Skin of body (tissue), 2 donors: Measurements from ENCODE around the gene KRTAP5-11. TPM values are rescaled to one million over a fixed set of nuclear protein-coding genes. Genes with fewer than 3 reads are reported as not detected.
"Not testable (repeated sequence)": the region's sequence is repeated elsewhere in the genome, so short reads cannot be mapped to it uniquely, and the experiment has no call there.

Source experiments
- DNase-seq: peaks from one replicate; lab custom pipeline; 2025; lab: John Stamatoyannopoulos, UW
- total RNA-seq: library from RNA; depleted of rRNA; stranded (reverse); fragments of >200 nt; gene quantifications from one replicate; pipeline ENCODE4 v1.2.3, GENCODE V29; 2014

KRTAP5-11 gene, protein sequence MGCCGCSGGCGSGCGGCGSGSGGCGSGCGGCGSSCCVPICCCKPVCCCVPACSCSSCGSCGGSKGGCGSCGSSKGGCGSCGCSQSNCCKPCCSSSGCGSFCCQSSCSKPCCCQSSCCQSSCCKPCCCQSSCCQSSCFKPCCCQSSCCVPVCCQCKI
- 2.2 TPM for total RNA-seq

DNA sequence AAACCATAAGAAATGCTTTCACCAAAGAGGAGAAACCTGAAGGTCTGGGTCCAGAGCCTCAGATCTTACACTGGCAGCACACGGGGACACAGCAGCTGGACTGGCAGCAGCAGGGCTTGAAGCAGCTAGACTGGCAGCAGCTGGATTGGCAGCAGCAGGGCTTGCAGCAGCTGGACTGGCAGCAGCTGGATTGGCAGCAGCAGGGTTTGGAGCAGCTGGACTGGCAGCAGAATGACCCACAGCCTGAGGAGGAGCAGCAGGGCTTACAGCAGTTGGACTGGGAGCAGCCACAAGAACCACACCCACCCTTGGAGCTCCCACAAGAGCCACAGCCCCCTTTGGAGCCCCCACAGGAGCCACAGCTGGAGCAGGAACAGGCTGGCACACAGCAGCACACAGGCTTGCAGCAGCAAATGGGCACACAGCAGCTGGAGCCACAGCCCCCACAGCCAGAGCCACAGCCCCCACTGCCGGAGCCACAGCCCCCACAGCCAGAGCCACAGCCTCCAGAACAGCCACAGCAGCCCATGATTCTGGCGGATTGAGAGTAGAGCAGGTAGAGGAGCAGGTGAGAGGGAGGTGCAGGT is at the start of gene KRTAP5-11:
TSS of gene KRTAP5-11 (minus strand) at position 567 of the 587 bp plus-strand sequence. CDS start at position 529, 38 bp downstream.
- no peak for DNase-seq

DNA sequence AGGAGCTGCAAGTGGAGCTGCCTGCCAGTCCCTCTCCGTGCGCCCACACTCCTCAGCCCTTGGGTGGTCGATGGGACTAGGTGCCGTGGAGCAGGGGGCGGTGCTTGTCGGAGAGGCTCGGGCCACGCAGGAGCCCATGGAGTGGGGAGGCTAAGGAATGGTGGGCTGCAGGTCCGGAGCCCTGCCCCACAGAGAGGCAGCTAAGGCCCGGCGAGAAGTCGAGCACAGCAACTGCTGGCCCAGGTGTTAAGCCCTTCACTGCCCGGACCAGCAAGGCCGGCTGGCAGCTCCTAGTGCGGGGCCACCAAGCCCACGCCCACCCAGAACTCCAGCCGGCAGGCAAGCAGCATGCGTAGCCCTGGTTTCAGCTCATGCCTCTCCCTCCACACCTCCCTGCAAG is 48.9 kb upstream of the KRTAP5-11 start:
- DNase-seq = not testable (repeated sequence)

DNA sequence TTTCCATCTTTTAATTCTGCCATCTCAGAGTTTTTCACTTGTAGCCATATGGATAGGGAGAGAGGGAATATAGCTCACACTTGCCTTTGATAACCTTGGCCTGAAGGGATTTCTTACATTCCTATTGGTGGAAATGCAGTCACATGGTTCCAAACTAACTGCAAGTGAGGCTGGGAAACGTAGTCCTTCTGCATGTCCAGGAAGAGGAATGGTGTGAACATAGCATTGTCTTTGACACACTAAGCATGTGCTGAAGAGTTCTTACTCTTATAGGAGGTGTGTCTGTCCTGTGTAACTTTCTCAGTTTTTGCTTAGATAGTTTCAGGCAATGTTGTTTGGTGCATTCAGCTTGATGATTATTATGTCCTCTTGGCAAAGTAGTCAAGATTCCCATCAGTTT is 47.4 kb upstream of the KRTAP5-11 start:
- not testable (repeated sequence) for DNase-seq

DNA sequence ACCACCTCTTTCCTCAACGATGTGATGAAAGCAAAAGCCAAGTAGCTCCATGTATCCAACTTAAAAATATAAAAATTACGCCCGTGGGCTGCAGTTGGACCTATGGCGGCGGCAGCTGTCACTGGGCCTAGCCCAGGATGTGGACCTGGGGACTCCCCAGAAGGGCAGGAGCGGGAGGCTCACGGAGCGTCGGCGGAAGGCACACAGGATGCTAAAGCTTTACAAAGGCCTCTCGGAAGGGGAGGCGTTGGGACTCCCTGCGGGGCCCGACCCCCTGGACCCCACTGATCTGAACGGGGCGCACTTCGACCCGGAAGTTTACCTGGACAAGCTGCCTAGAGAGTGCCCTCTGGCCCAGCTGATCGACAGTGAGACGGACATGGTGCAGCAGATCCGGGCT is 46.3 kb upstream of the KRTAP5-11 start:
- not testable (repeated sequence) for DNase-seq

DNA sequence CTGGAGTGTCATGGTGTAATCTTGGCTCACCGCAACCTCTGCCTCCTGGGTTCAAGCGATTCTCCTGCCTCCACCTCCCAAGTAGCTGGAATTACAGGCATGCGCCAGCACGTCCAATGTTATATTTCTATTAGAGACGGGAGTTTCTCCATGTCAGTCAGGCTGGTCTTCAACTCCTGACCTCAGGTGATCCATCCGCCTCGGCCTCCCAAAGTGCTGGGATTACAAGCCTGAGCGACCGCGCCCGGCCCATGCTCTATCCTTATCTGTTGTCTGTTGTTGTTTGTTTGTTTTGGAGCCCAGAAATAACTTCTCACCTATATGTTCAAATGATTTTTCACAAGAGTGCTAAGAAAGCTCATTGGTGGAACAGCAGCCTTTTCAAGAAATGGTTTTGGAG is 40.6 kb upstream of the KRTAP5-11 start:
- not testable (repeated sequence) for DNase-seq

DNA sequence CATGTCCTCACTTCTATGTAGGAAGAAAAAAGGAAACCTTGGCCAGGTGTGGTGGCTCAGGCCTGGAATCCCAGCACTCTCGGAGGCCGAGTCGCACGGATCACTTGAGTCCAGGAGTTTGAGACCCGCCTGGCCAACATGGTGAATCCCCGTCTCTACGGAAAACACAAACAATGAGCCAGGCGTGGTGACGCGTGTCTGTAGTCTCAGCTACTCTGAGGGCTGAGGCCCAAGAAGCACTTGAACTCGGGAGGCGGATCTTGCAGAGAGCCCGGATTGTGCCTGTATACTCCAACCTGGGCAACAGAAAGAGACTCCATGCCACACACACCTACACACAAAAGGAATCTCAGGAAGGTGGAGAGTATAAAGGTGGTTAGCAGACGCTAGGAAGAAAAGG is 39.9 kb upstream of the KRTAP5-11 start:
- not testable (repeated sequence) for DNase-seq

DNA sequence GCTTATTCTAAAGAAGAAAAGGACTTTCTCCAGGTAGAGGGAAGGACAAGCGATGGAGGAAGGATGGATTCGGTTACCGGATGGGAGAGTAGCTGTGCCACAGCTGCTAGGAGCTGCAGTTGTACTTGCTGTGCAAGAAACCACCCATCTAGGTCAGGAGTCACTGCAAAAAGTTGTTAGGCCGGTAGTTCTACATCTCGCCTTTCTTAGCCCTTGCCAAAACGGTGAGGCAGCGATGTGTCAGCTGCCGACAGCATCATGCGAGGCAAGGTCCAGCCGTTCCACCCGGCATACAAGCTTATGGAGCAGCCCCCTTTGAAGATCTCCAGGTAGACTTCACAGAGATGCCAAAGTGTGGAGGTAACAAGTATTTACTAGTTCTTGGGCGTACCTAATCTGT is 32.3 kb upstream of the KRTAP5-11 start:
- DNase-seq = not testable (repeated sequence)

DNA sequence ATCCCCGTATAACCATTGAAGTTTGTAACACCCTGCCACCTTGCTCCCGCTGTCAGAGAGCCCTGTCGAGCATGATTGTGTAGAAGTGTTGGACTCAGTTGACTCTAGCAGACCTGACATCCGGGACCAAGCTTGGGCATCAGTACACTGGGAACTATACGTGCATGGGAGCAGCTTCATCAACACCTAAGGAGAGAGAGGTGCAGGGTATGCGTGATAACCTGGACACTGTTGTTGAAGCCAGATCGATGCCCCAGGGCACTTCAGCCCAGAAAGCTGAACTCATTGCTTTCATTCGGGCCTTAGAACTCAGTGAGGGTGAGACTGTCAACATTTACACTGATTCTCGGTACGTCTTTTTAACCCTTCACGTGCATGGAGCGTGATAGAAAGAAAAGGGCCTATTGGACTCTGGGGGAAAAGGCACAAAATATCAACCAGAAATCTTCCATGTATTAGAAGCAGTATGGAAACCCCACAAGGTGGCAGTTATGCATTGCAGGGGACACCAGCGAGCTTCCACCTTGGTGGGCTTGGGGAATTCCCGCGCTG is 31.8 kb upstream of the KRTAP5-11 start:
- DNase-seq = not testable (repeated sequence)

DNA sequence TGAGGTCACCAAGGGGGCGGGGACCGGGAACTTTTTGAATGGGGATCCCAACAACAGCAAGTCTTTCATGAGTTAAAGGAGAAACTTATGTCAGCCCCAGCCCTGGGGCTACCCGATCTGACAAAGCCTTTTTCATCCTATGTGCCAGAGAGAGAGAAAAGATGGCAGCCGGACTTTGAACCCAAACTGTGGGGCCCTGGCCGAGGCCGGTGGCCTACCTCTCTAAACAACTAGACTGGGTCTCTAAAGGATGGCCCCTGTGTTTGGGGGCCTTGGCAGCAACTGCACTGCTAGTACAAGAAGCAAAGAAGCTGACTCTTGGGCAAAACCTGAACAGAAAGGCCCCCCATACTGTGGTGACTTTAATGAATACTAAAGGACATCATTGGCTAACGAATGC is 31.3 kb upstream of the KRTAP5-11 start:
- DNase-seq = not testable (repeated sequence)

DNA sequence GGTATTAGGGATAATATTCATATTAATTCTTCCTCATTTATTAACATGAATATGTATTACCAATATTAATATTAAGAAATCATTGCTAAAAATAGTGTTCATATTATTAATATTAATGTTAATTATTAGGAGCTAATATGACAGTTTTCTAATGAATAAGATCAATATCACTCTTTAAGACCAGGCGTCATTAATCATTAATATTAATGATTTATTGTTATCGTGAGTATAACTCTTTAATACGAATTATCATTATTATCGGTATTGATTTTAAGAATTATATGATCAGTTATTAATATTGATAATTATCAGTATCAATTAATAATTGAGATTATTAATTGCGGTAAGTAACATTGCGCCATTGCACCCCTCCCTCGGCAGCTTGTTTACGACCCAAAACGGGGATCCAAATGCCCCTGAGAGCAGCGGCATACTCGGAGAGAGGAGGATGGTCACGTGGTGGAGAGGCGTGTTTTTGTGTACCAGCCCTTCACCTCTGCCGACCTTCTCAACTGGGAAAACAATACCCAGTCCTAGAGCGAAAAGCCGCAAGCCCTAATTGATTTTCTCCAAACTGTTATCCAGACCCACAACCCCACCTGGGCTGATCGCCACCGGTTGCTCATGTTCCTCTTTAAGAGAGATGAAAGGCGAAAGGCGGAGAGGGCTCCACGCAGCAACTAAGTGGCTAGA is 28.7 kb upstream of the KRTAP5-11 start:
- not testable (repeated sequence) for DNase-seq

DNA sequence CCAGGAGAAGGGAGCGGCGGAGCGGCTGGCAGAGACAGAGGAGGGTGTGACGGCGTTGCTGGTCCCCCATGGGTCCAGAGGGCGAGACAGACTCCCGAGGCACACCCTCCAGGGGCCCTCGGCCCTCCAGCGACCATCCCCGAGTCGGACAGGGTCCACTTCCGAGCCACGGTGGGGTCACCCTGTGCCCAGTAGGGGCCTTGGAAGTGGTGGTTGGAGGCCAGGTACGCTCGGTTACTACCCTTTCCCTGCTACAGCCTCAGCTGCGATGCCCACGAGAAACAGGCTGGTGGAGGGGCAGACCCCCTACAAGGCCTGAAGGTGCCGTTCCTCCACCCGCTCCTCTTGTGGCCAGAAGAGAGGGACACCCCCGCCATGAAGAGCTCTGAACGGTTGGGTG is 25.6 kb upstream of the KRTAP5-11 start:
- not testable (repeated sequence) for DNase-seq

DNA sequence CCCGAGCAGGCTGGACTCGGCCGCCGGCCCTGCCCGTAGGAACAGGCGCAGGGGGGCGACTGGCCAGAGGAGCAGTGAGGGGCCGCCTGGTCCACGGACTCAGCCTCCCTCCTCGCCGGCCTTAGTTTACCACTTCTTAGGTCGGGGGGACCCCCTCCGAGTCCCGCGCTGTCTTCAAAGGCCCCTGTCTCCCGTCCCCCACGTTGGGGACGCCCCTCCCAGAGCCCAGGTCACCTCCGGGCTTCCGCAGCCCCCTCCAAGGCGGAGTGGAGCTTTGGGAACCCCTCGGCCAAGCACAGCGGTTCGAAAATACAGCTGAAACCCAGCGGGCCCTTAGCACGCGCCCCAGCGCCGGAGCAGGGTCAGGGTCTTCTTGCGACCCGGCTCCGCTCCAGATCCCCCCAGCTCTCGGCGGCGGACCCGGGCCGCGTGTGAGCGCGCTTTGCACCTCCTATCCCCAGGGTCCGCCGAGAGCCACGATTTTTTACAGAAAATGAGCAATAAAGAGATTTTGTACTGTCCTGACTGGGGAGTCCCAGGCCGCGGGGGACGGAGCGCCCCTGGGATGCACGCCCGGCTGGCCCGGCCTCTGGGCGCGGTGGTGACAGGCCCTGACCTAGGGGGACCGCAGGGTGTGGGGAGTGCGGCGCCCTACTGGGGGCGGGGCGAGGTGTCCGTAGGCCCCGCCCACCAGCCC is 25.0 kb upstream of the KRTAP5-11 start:
- DNase-seq = not testable (repeated sequence)

DNA sequence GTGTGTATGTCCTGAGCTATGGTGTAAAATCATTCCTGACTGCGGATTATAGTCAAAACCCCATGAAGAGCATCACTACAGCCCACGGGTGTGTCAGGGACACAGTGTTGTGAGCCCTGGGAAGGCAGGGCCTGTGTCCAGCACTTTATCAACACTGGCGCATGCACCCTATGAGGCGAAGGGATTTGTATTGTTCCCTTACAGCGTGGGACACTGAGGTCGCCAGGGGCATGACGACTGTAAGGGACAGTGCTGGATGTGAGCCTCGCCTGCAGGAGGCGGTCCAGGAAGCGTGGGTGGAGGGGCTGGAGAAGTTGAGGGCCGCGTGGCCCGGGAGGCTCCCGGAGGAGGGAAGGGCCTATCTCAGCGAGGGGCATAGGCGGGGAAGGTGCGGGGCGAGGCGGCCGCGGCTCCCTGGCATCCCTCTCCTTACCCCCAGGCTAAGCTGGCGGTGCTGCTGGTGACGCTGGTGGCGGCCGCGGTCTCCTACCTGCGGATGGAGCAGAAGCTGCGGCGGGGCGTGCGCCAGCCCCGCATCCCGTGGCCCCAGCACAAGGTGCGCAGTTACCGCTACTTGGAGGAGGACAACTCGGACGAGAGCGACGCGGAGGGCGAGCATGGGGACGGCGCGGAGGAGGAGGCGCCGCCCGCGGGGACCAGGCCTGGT is 24.3 kb upstream of the KRTAP5-11 start:
- DNase-seq = not testable (repeated sequence)

DNA sequence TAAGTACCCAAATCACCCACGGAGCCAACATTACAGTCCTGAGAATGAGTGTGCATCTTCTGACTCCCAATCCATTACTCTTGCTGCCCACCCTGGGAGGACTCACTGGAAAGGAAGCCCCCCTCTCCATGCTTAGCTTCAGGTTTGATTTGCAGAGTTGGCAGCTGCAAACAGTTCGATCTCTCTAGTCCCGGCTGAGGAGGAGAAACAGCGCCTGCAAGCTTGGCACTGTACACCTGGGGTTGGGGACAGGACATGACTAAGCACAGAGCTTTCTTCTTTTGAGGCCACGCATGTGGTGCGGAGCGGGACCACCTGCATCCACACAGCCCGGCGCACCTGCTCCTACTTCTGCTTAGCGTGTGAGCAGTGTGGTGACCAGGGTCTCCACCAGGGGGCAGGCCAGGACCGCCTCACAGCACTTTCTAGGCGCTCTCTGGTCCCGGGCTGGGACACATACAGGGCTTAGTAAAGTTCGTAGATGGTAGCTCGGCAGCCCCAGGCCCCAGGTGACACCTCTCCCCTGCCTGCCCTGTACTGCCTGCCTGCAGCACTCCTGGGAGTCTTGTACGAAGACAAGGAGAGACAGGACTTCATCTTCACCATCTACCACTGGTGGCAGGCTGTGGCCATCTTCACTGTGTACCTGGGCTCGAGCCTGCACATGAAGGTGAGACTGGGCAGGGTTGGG is 22.3 kb upstream of the KRTAP5-11 start:
- not testable (repeated sequence) for DNase-seq

DNA sequence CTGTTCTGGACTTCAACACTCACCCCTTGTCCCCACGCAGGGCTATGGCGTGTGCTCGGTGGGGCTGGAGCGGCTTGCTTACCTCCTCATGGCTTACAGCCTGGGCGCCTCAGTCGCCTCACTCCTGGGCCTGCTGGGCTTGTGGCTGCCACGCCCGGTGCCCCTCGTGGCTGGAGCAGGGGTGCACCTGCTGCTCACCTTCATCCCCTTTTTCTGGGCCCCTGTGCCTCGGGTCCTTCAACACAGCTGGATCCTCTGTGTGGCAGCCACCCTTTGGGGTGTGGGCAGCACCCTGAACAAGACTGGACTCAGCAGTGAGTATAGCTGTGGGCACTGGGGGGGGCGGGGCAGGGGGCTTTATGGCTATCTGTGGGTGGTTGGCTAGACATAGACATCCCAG is 20.5 kb upstream of the KRTAP5-11 start:
- not testable (repeated sequence) for DNase-seq

DNA sequence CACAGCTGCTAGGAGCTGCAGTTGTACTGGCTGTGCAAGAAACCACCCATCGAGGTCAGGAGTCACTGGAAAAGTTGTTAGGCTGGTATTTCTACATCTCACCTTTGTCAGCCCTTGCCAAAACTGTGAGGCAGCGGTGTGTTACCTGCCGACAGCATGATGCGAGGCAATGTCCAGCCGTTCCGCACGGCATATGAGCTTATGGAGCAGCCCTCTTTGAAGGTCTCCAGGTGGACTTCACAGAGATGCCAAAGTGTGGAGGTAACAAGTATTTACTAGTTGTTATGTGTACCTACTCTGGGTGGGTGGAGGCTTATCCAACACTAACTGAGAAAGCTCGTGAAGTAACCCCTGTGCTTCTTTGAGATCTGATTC is 6.9 kb upstream of the KRTAP5-11 start:
- DNase-seq = not testable (repeated sequence)

DNA sequence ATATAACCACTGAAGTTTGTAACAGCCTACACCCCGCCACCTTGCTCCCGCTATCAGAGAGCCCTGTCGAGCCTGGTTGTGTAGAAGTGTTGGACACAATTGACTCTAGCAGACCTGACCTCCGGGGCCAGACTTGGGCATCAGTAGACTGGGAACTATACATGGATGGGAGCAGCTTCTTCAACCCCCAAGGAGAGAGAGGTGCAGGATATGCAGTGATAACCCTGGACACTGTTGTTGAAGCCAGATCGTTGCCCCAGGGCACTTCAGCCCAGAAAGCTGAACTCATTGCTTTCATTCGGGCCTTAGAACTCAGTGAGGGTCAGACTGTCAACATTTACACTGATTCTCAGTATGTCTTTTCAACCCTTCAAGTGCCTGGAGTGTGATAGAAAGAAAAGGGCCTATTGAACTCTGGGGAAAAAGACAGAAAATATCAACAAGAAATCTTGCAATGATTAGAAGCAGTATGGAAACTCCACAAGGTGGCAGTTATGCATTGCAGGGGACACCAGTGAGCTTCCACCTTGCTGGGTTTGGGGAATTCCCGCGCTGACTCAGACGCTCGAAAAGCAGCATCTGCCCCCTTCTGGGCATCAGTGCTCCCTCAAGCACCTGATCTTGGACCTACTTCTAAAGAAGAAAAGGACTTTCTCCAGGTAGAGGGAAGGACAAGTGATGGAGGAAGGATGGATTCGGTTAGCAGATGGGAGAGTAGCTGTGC is 6.3 kb upstream of the KRTAP5-11 start:
- not testable (repeated sequence) for DNase-seq

DNA sequence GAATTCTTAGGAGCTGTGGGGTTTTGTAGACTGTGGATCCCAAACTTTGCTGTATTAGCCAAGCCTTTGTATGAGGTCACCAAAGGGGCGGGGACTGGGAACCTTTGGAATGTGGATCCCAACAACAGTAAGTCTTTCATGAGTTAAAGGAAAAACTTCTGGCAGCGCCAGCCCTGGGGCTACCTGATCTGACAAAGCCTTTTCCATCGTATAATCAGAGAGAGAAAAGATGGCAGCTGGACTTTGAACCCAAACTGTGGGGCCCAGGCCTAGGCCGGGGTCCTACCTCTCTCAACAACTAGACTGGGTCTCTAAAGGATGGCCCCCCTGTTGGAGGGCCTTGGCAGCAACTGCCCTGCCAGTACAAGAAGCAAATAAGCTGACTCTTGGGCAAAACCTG is 5.6 kb upstream of the KRTAP5-11 start:
- DNase-seq = not testable (repeated sequence)

DNA sequence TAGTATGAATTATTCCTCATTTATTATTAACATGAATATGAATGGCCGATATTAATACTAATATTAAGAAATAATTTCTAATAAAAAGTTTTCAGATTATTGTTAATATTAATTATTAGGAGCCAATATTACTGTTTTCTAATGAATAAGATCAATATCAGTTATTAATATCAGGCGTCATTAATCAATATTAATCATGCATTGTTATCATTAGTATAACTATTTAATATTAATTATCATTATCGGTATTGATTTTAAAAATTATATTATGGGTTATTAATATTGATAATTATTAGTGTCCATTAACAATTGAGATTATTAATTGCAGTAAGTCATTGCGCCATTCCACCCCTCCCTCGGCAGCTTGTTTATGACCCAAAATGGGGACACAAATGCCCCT is 3.0 kb upstream of the KRTAP5-11 start:
- not testable (repeated sequence) for DNase-seq

DNA sequence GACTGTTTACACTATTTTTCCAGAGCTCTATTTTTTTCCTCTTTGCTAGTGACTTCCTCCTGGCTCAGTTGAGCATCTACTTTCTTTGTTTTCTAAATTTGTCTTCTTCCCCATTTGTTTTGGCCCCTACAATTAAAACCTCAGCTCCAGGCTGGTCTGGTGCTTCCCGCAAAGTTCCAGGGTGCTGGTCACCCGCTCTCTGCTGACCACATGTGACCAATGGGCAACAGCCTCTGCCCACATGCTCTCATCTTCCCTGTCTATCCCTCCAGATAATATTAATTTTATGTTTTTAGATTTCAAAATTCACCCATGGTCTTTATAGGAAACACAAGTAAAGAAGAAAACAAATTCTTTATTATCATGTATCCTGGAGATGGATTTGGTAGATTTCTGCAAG is 294 bp upstream of the KRTAP5-11 start:
- not testable (repeated sequence) for DNase-seq
